ENCODE results near the gene SLC1A7. TPM values are rescaled to one million over a fixed set of nuclear protein-coding genes. Genes with fewer than 3 reads are reported as not detected.

SLC1A7 gene
- total and polyA plus RNA-seq, 2 of the 13 experiments (the other 11 are each of a cell fraction or from before 2014, with no cell fraction given), result 0.04 to 2.0 TPM

DNA sequence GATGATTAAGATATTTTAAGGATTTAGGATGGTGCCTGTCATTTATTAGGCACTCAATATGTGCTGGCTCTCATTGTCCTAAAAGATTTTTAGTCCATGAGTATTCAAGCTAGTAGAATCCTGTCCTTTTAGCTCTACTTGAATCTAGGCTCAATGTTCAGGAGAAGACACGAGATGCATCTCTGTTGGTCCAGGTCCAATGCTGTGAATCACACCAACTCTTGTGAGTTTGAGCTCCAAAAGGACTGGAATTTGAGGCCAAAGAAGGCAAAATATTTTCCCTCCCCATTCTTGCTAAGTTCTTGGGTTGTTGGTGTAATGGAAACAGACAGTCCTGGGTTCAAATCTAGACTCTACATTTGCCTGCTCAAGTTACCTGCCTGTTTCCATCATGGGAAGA is 81.9 kb downstream of the SLC1A7 start (continued):
- TF ChIP-seq, protein P1, sequence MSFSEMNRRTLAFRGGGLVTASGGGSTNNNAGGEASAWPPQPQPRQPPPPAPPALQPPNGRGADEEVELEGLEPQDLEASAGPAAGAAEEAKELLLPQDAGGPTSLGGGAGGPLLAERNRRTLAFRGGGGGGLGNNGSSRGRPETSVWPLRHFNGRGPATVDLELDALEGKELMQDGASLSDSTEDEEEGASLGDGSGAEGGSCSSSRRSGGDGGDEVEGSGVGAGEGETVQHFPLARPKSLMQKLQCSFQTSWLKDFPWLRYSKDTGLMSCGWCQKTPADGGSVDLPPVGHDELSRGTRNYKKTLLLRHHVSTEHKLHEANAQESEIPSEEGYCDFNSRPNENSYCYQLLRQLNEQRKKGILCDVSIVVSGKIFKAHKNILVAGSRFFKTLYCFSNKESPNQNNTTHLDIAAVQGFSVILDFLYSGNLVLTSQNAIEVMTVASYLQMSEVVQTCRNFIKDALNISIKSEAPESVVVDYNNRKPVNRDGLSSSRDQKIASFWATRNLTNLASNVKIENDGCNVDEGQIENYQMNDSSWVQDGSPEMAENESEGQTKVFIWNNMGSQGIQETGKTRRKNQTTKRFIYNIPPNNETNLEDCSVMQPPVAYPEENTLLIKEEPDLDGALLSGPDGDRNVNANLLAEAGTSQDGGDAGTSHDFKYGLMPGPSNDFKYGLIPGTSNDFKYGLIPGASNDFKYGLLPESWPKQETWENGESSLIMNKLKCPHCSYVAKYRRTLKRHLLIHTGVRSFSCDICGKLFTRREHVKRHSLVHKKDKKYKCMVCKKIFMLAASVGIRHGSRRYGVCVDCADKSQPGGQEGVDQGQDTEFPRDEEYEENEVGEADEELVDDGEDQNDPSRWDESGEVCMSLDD (CRISPR knock-in tag; IDR thresholded peaks at IDR 0.05; ENCODE audit: borderline replicate concordance), result no peak
- TF ChIP-seq SATB2 (CRISPR knock-in tag; IDR thresholded peaks at IDR 0.05), result no peak

- Histone ChIP-seq H3K4me1 (ENCODE audit: insufficient read depth, low read length) (no peaks in the 10 kb centered on the region), H3K9me3 (ENCODE audit: low read length) (no peaks in the 10 kb centered on the region), H3K9ac (ENCODE audit: insufficient read depth, low read depth, low read length) (no peak overlapping the region), H3K27ac (ENCODE audit: extremely low read length, insufficient read depth, low read length) (no peak overlapping the region), H3K79me2 (ENCODE audit: insufficient read depth, low read length) (no peaks in the 10 kb centered on the region), H3K36me3 (replicated peaks in 1 of 2; ENCODE audit: control insufficient read depth in 1 of 2, insufficient read depth in 2 of 2, low read length in 2 of 2) (peaks cover 0 to 4% of the 10 kb centered on the region in 2 experiments; a peak in 1 of 5 replicates), H3K27me3 (ENCODE audit: control insufficient read depth in 1 of 2, insufficient read depth in 2 of 2, low read length in 2 of 2) (peaks cover 0 to 6% of the 10 kb centered on the region in 2 experiments; a peak in 2 of 5 replicates), H4K20me1 (ENCODE audit: insufficient read depth, low read length) (no peaks in the 10 kb centered on the region), H3K4me2 (ENCODE audit: low read depth, low read length) (no peak overlapping the region), H2AFZ (ENCODE audit: low read length) (no peak overlapping the region), H3K4me3 (replicated peaks in 1 of 3; ENCODE audit: insufficient read depth in 1 of 3, low read depth in 2 of 3, low read length in 3 of 3) (no peak overlapping the region)
- in situ Hi-C loops (cut with HindIII; ENCODE audit: extremely low pct_ligation_motif_present, low pct_unique_long_range_greater_than_20kb) (no loop called here), intact Hi-C loops (cut with micrococcal nuclease; ENCODE audit: unreplicated experiment) (no loop called here)
- no peak for DNase-seq (ENCODE audit: low spot score)
- CTCF ChIA-PET (ENCODE audit: low intra/inter-chr PET ratio, low total read pairs), result no interaction called here
- POLR2A ChIA-PET, result no interaction called here
- FAIRE-seq, result no peak
- ATAC-seq, result no peak
- TF ChIP-seq ZNF660 (CRISPR knock-in tag; IDR thresholded peaks at IDR 0.05; ENCODE audit: borderline replicate concordance, low read depth), result no peak
- TF ChIP-seq ZNF629 (CRISPR knock-in tag; conservative IDR thresholded peaks at IDR 0.05), result no peak
- no peak for TF ChIP-seq MLLT10 (CRISPR knock-in tag; IDR thresholded peaks at IDR 0.05)
- no peak for TF ChIP-seq ZFP36L1 (CRISPR knock-in tag; IDR thresholded peaks at IDR 0.05)
- no peak for TF ChIP-seq ZNF251 (CRISPR knock-in tag; IDR thresholded peaks at IDR 0.05)
- no peak for TF ChIP-seq ARID3A (IDR thresholded peaks at IDR 0.05; ENCODE audit: low read depth, low read length)
- TF ChIP-seq, protein P2, sequence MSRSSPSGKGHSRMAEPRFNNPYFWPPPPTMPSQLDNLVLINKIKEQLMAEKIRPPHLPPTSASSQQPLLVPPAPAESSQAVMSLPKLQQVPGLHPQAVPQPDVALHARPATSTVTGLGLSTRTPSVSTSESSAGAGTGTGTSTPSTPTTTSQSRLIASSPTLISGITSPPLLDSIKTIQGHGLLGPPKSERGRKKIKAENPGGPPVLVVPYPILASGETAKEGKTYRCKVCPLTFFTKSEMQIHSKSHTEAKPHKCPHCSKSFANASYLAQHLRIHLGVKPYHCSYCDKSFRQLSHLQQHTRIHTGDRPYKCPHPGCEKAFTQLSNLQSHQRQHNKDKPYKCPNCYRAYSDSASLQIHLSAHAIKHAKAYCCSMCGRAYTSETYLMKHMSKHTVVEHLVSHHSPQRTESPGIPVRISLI (CRISPR knock-in tag; IDR thresholded peaks at IDR 0.05; ENCODE audit: borderline replicate concordance), result no peak
- TF ChIP-seq TAF15 (IDR thresholded peaks at IDR 0.05; ENCODE audit: low read depth, low read length, poor library complexity, severe bottlenecking), result no peak
- no TSS peak for BruUV-seq (replicated peaks)
- WGBS (ENCODE audit: low lambda C conversion rate), result 90% methylated on average over 2 of the region's 2 CpGs
Measured at GRCh38 chr1:53057127-53057526, 85.3 kb downstream of the SLC1A7 start.

All from HepG2 (cell line).